Keratinocyte (primary cell): Measurements from ENCODE around the gene CDH13. TPM values are rescaled to one million over a fixed set of nuclear protein-coding genes. Genes with fewer than 3 reads are reported as not detected.

Experiments
- DNase-seq: peaks from one replicate; pipeline ENCODE4 v3.0.0-alpha.2; 2011; ENCODE audit warnings: low read depth, missing footprints, low spot score
- FAIRE-seq: peaks from 2 replicates; lab custom pipeline; 2011; peaks lifted over from hg19 to GRCh38; lab: Jason Lieb, UNC
- H2AFZ ChIP-seq: 2 replicates; pipeline ENCODE4 v1.6.0; 2012; ENCODE audit warnings: low read length, control low read depth, inconsistent platforms; ENCODE audit not compliant: control insufficient read depth
- H3K27ac ChIP-seq: 2 replicates; pipeline ENCODE4 v1.5.1; 2011; ENCODE audit warnings: low read length; ENCODE audit not compliant: control insufficient read depth, insufficient read depth
- H3K27me3 ChIP-seq: 3 replicates; pipeline ENCODE4 v1.6.0; 2011; ENCODE audit warnings: low read length; ENCODE audit not compliant: control insufficient read depth, insufficient read depth; ENCODE audit errors: extremely low read depth
- H3K36me3 ChIP-seq, 2 experiments: 2 replicates in 1 of 2; 3 replicates in 1 of 2; pipeline ENCODE4 v1.5.1; 2011; ENCODE audit warnings: low read length in 2 of 2, mild to moderate bottlenecking in 1 of 2; ENCODE audit not compliant: control insufficient read depth in 2 of 2, insufficient read depth in 2 of 2; ENCODE audit errors: extremely low read depth in 1 of 2
- H3K4me1 ChIP-seq: 3 replicates; pipeline ENCODE4 v1.5.1; 2011; ENCODE audit warnings: low read length; ENCODE audit not compliant: control insufficient read depth, insufficient read depth; ENCODE audit errors: extremely low read depth
- H3K4me2 ChIP-seq: 3 replicates; pipeline ENCODE4 v1.6.0; 2011; ENCODE audit warnings: low read depth, low read length; ENCODE audit not compliant: control insufficient read depth, insufficient read depth; ENCODE audit errors: extremely low read depth
- H3K4me3 ChIP-seq, 3 experiments: fragments of 200-600 bp in 1 of 3; sonication (generic) in 1 of 3; 2 replicates in 2 of 3; 3 replicates in 1 of 3; pipeline ENCODE4 v1.5.1; 2011 to 2016; ENCODE audit warnings: low read length in 3 of 3, mild to moderate bottlenecking in 3 of 3, control low read depth in 2 of 3, inconsistent platforms in 1 of 3, low read depth in 1 of 3, mixed read lengths in 1 of 3, mixed run types in 1 of 3, moderate library complexity in 1 of 3; ENCODE audit not compliant: control insufficient read depth in 2 of 3, insufficient read depth in 2 of 3; ENCODE audit errors: extremely low read depth in 1 of 3
- H3K79me2 ChIP-seq: 2 replicates; pipeline ENCODE4 v1.6.0; 2012; ENCODE audit warnings: low read length; ENCODE audit not compliant: control insufficient read depth, insufficient read depth
- H3K9ac ChIP-seq: 3 replicates; pipeline ENCODE4 v1.6.0; 2011; ENCODE audit warnings: low read length; ENCODE audit not compliant: control insufficient read depth, insufficient read depth; ENCODE audit errors: extremely low read depth
- H3K9me1 ChIP-seq: 3 replicates; pipeline ENCODE4 v1.6.0; 2011; ENCODE audit warnings: low read length; ENCODE audit not compliant: control insufficient read depth, insufficient read depth; ENCODE audit errors: extremely low read depth
- H3K9me3 ChIP-seq: 2 replicates; pipeline ENCODE4 v1.5.1; 2012; ENCODE audit warnings: low read depth, low read length; ENCODE audit not compliant: control insufficient read depth
- H4K20me1 ChIP-seq: 3 replicates; pipeline ENCODE4 v1.6.0; 2011; ENCODE audit warnings: low read length; ENCODE audit not compliant: control insufficient read depth, insufficient read depth; ENCODE audit errors: extremely low read depth
- EZH2 ChIP-seq: IDR thresholded peaks from one replicate; pipeline ENCODE4 v1.6.1; 2012; ENCODE audit warnings: inconsistent platforms, mild to moderate bottlenecking, low read length, moderate library complexity
- dilution Hi-C: fragments of 300-500 bp; cut with MboI; formaldehyde crosslinking; loops from one replicate; pipeline ENCODE4 v1.7.0; 2020; ENCODE audit warnings: low sequenced_read_pairs; ENCODE audit not compliant: extremely low pct_ligation_motif_present
- polyA plus RNA-seq, 5 experiments: library from polyadenylated mRNA; depleted of rRNA in 3 of 5; stranded (reverse) in 3 of 5; stranded (forward) in 1 of 5; unstranded in 1 of 5; fragments of >200 nt; gene quantifications; 1 replicate in 1 of 5; 2 replicates in 3 of 5; 3 replicates in 1 of 5; pipeline versions ENCODE4 v1.2.1 to v1.2.3, GENCODE V29; 2011 to 2012; ENCODE audit warnings: missing spikeins in 2 of 5, low read depth in 1 of 5, low replicate concordance in 1 of 5
- TF ChIP-seq, protein P1 (sequence below), 3 experiments: IDR thresholded peaks in 1 of 3; conservative IDR thresholded peaks in 1 of 3; optimal IDR thresholded peaks in 1 of 3; 2 replicates in 2 of 3; 3 replicates in 1 of 3; pipeline versions ENCODE3 to v1.5.1; 2011; ENCODE audit warnings: low read length in 3 of 3, mild to moderate bottlenecking in 3 of 3, moderate library complexity in 2 of 3, control low read depth in 1 of 3, inconsistent platforms in 1 of 3; ENCODE audit not compliant: insufficient read depth in 2 of 3; ENCODE audit errors: extremely low read depth in 1 of 3

The CDH13 gene
- polyA plus RNA-seq, 1 donor (not counting 4 experiments of a cell fraction or from before 2014, with no cell fraction given), result 111 TPM

DNA sequence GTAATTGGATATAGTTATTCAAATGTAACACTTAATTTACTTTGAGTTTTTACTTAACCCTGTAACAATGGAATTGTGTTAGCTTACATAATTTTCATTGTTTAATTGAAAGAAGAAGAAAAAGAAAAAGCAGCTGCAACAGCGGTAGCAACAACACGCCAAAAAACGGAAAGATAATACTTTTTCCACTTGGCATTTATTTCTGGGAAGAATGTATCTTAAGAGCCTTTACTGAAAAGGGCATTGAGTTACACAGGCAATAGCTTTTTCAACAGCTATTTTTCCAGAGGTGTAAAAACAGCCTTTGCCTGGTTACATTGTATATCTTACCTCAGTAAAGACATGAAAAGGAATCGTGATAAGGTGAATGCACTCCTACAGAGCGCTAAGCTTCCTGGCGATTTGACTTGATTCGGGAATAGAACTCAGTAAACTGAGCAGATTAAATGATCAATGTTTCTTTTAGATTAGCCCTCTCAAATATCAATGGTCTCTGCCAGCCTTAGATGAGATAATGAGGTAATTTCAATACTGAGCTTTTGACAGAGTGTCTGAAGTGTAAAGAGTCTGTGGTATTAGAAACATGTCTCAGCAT lies 311.3 kb downstream of the CDH13 start:
- Histone ChIP-seq H3K9ac (no peak overlapping the region), H2AFZ (no peak overlapping the region), H3K4me3 (no peak overlapping the region), H3K9me1 (peaks cover 4% of the 10 kb centered on the region), H3K79me2 (no peaks in the 10 kb centered on the region), H4K20me1 (no peaks in the 10 kb centered on the region), H3K9me3 (no peaks in the 10 kb centered on the region), H3K4me1 (no peaks in the 10 kb centered on the region), H3K27me3 (no peaks in the 10 kb centered on the region), H3K27ac (no peak overlapping the region), H3K36me3 (no peaks in the 10 kb centered on the region), H3K4me2 (no peak overlapping the region)
- no peak for DNase-seq
- no peak for FAIRE-seq
- dilution Hi-C loops, result no loop called here
- TF ChIP-seq, protein P1, sequence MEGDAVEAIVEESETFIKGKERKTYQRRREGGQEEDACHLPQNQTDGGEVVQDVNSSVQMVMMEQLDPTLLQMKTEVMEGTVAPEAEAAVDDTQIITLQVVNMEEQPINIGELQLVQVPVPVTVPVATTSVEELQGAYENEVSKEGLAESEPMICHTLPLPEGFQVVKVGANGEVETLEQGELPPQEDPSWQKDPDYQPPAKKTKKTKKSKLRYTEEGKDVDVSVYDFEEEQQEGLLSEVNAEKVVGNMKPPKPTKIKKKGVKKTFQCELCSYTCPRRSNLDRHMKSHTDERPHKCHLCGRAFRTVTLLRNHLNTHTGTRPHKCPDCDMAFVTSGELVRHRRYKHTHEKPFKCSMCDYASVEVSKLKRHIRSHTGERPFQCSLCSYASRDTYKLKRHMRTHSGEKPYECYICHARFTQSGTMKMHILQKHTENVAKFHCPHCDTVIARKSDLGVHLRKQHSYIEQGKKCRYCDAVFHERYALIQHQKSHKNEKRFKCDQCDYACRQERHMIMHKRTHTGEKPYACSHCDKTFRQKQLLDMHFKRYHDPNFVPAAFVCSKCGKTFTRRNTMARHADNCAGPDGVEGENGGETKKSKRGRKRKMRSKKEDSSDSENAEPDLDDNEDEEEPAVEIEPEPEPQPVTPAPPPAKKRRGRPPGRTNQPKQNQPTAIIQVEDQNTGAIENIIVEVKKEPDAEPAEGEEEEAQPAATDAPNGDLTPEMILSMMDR (optimal IDR thresholded peaks at IDR 0.05 in 1 of 3, IDR thresholded peaks at IDR 0.05 in 1 of 3, conservative IDR thresholded peaks at IDR 0.05 in 1 of 3; ENCODE audit: extremely low read depth in 1 of 3, insufficient read depth in 2 of 3, low read length in 3 of 3), result no peak
- TF ChIP-seq EZH2, result no peak

DNA sequence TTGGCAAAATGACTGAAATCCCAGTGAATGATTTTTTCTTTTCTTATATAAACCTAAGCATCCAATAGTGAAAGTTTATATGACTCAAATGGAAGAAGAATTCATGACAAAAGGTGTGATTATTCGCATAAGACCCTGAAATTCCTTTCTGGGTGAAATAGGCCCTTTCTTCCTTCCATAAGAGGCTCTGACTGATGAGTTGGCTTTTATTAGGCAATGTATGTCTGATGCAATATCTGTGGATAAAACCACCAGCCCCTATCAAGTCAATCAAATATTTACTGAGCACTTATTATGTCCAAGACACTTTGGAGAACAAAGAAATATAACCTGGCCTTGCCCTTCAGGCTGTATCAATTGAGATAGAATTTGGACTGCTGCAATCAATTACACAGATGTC lies 316.6 kb downstream of the CDH13 start:
- dilution Hi-C loops, result no loop called here
- H3K27me3 ChIP-seq, result no peaks in the 10 kb centered on the region
- H3K4me2 ChIP-seq, result no peak overlapping the region
- H3K36me3 ChIP-seq, result no peaks in the 10 kb centered on the region
- TF ChIP-seq, protein P1 (optimal IDR thresholded peaks at IDR 0.05 in 1 of 3, IDR thresholded peaks at IDR 0.05 in 1 of 3, conservative IDR thresholded peaks at IDR 0.05 in 1 of 3; ENCODE audit: extremely low read depth in 1 of 3, insufficient read depth in 2 of 3, low read length in 3 of 3), result no peak
- no peak for TF ChIP-seq EZH2
- no peak for DNase-seq
- no peak overlapping the region for H2AFZ ChIP-seq
- no peak overlapping the region for H3K4me3 ChIP-seq
- H3K79me2 ChIP-seq, result no peaks in the 10 kb centered on the region
- H3K9me1 ChIP-seq, result no peaks in the 10 kb centered on the region
- no peak for FAIRE-seq
- H3K9me3 ChIP-seq, result no peaks in the 10 kb centered on the region
- H3K9ac ChIP-seq, result no peak overlapping the region
- H4K20me1 ChIP-seq, result no peaks in the 10 kb centered on the region
- no peak overlapping the region for H3K27ac ChIP-seq
- H3K4me1 ChIP-seq, result no peaks in the 10 kb centered on the region
